Fibroblast of the aortic adventitia (primary cell): ENCODE results near the gene PHEX. TPM values are rescaled to one million over a fixed set of nuclear protein-coding genes. Genes with fewer than 3 reads are reported as not detected.

Experiments
- DNase-seq: peaks from one replicate; pipeline ENCODE4 v3.0.0-alpha.2; 2010; ENCODE audit warnings: low read depth
- H3K4me3 ChIP-seq: 2 replicates; pipeline ENCODE4 v1.5.1; 2011; ENCODE audit warnings: low read depth, mild to moderate bottlenecking, control low read depth, low read length, moderate library complexity
- total RNA-seq: library from RNA; depleted of rRNA; stranded (reverse); fragments of >200 nt; gene quantifications from 2 replicates; pipeline ENCODE4 v1.2.3, GENCODE V29; 2012; ENCODE audit warnings: low replicate concordance
- TF ChIP-seq, protein P1 (sequence below): IDR thresholded peaks from 2 replicates; pipeline ENCODE4 v1.5.1; 2011; ENCODE audit warnings: mild to moderate bottlenecking, low read length, control low read depth, inconsistent platforms; ENCODE audit not compliant: insufficient read depth

The PHEX gene
- total RNA-seq, 1 donor, result 6.7 TPM

DNA sequence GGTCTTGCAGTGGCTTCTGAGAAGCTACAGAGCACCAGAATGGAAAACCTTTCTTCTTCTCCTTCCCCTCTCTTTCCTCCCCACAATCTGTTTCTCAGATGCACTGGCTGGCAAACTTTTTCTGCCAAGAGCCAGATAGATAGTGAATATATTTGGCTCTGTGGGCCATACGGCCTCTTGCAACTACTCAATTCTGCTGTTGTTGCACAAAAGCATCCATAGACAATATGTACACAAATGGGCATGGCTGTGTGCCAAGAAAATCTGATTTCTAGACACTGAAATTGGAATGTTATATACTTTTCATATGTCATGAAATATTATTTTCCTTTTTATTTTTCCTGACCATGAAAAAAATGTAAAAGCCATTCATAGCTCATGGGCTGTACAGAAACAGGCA, 3.1 kb downstream of the PHEX start:
- DNase-seq, result no peak
- TF ChIP-seq, protein P1, sequence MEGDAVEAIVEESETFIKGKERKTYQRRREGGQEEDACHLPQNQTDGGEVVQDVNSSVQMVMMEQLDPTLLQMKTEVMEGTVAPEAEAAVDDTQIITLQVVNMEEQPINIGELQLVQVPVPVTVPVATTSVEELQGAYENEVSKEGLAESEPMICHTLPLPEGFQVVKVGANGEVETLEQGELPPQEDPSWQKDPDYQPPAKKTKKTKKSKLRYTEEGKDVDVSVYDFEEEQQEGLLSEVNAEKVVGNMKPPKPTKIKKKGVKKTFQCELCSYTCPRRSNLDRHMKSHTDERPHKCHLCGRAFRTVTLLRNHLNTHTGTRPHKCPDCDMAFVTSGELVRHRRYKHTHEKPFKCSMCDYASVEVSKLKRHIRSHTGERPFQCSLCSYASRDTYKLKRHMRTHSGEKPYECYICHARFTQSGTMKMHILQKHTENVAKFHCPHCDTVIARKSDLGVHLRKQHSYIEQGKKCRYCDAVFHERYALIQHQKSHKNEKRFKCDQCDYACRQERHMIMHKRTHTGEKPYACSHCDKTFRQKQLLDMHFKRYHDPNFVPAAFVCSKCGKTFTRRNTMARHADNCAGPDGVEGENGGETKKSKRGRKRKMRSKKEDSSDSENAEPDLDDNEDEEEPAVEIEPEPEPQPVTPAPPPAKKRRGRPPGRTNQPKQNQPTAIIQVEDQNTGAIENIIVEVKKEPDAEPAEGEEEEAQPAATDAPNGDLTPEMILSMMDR, result no peak
- H3K4me3 ChIP-seq, result no peak overlapping the region

DNA sequence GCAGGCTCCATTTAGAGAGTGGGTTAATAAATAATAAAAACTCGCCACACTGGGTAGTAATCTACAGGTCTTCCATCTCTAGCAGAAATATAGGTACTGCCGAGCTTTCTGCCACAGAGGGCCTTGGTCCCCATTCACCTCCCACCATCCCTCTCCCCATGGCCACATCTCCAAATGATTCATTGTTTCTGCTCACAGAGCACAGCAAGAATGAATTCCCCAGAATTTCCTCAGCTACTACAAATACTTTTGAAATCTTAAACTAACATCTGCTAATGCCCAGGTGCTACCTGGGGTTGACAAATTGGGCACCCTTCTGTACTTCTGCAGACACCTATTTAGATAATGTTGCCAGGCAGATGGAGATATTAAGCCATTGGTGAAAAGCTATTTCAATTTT, 5.1 kb downstream of the PHEX start:
- DNase-seq, result no peak
- TF ChIP-seq, protein P1, result no peak
- H3K4me3 ChIP-seq, result no peak overlapping the region

DNA sequence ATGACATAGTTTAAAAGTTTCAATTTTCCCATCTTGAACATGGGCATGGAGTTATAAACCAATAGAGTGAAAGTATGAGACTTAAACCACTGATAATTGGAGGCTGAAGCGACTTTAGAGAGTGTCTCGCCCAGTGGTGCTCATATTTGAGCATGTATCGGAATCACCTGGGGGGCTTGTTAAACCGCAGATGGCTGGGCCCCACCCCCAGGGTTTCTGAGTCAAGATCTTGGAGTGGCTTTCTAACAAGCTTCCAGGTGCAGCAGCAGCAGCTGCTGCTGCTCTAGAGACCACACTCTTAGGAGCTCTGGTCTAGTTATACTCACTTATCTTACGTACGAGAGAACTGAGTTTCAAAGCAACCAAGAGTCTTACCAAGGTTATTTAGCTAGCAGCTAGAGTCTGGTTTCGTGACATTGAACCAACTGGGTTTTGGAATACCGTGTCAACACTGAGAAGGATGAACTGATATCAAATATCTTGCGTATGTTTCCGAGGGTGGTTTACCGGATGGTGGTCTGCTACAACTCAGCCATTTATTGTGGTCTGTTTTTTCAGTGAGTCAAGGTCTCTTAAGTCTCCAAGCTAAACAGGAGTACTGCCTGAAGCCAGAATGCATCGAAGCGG, 5.9 kb downstream of the PHEX start:
- no peak for DNase-seq
- TF ChIP-seq, protein P1, result no peak
- H3K4me3 ChIP-seq, result no peak overlapping the region

DNA sequence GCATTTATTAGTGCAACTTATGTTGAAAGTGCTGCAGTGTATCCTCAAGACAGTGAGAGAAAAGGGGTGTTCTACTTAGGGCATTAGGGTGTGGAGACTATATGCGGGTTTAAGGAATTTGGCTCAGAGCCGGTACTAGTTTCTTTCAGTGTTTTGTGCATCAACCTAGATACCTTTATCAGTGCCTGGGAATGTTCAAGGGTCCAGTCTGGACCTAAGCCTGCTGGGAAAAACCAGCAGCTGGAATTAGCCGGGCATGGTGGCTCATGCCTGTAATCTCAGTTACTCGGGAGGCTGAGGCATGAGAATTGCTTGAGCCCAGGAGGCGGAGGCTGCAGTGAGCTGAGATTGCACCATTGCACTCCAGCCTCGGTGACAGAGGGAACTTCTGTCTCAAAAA, 7.4 kb downstream of the PHEX start:
- TF ChIP-seq, protein P1, result no peak
- H3K4me3 ChIP-seq, result no peak overlapping the region
- no peak for DNase-seq

DNA sequence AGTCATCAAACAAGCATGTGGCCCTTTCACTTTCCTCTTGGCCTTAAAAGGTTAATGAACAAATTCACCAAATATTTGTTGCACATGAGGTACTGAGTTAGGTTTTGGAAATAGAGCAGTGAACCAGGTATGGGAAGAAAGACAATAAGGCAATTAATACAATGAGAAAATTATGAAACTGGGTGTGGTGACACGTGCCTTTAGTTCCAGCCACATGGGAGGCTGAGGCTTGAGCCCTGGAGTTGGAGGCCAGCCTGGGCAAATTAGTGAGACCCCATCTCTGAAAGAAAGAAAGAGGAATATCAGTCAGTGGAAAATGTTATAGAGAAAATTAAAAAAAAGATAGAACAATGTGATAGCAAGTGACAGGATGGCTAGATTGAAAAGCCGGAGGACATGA, 8.1 kb downstream of the PHEX start:
- no peak overlapping the region for H3K4me3 ChIP-seq
- TF ChIP-seq, protein P1, result no peak
- no peak for DNase-seq

DNA sequence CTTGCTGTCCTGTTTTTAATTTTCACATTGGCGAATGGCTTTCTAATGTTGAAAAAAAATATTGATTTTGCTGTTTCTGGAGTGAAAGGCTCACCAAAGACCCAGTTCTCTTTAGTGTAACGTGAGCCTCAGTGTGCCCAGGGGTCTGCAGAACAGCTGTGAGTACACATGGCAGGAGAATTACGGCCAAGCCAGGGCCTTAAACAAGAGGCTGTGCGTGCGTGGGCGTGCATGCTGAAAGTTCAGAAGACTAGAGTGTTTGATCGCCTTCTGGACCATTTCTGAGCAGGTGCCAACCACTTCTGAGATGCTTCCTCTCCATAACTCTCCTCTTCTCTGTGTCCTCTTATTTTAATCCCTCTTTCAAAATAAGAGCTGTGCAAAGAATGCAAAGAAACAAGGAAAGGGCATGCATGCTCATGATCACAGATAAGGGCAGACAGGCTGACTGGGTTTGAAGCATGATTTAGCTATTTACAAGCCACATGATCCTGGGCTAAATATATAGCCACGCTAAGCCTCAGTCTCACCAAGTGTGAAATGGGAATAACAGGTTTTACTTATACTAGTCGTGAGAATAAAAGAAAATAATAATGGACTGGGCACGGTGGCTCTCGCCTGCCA, 9.9 kb downstream of the PHEX start:
- TF ChIP-seq, protein P1, result no peak
- no peak overlapping the region for H3K4me3 ChIP-seq
- no peak for DNase-seq

DNA sequence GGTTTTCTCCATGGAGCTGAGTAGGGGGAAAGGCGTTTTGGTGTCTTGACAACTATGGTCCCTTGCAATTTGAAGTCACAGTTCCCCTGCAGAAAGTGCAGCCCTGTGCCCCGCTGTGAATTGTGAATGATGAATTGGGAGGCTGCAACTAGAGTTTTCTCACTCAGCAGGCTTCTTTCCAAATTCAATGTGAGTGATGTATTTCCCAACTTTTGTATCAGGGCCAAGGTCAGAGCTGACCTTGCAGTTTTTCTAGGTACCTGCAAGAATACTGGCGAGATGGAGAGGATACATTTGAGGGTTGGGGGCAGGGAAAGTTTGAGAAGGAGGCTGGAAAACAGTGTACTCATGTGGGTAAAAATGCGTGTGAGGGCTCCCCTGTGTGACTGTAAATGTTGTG, 11.7 kb downstream of the PHEX start:
- TF ChIP-seq, protein P1, result no peak
- no peak overlapping the region for H3K4me3 ChIP-seq
- no peak for DNase-seq
